Pancreas (tissue), 10 donors: ENCODE data around the gene NOPCHAP1. TPM values are rescaled to one million over a fixed set of nuclear protein-coding genes. Genes with fewer than 3 reads are reported as not detected.
A peak's percentile ranks its signal among the peaks of the same experiment; 100 is the strongest.

Experiments used
- ATAC-seq, 4 donors: fragments of 200-7000 bp; cut with Tn5 transposase; one replicate each; pipeline versions ENCODE4 v1.8.0 to v1.9.1; 2020; ENCODE audit warnings: mild to moderate bottlenecking in 4 of 4, moderate library complexity in 4 of 4
- DNase-seq, 6 donors: peaks; one replicate each; pipeline ENCODE4 v3.0.0-alpha.2; 2020
- FAIRE-seq: peaks from 2 replicates; lab custom pipeline; 2012; peaks lifted over from hg19 to GRCh38; lab: Jason Lieb, UNC
- H3K27ac ChIP-seq, 4 donors: fragments of 200-600 bp; sonication (generic); 1 replicate in 3 of 4; 2 replicates in 1 of 4; pipeline versions ENCODE4 v1.5.0 to v1.8.0; 2020
- H3K27me3 ChIP-seq, 4 donors: fragments of 200-600 bp; one replicate each; pipeline ENCODE4 v1.8.0; 2021
- H3K36me3 ChIP-seq, 3 donors: fragments of 200-600 bp; sonication (generic) in 1 of 3; one replicate each; pipeline versions ENCODE4 v1.5.0 to v1.8.0; 2020 to 2021
- H3K4me1 ChIP-seq, 3 donors: fragments of 200-600 bp; one replicate each; pipeline ENCODE4 v1.8.0; 2021
- H3K4me3 ChIP-seq, 4 donors: fragments of 200-600 bp; sonication (generic) in 2 of 4; one replicate each; pipeline versions ENCODE4 v1.5.0 to v1.8.0; 2020 to 2021
- H3K9me3 ChIP-seq, 4 donors: fragments of 200-600 bp; one replicate each; pipeline ENCODE4 v1.8.0; 2021
- WGBS, 2 donors: extraction: QIAGEN DNeasy Blood & Tissue Kit; methylation state at CpG; one replicate each; pipeline ENCODE4 v1.1.7; 2013; 5-methylcytosine and 5-hydroxymethylcytosine counted together
- intact Hi-C, 3 donors: fragments of 100-400 bp; cut with DNase I; formaldehyde crosslinking; loops; one replicate each; pipeline versions ENCODE4 v1.11.1 to v1.14.2; 2022
- polyA plus RNA-seq, 2 donors: library from polyadenylated mRNA; stranded (reverse); fragments of 200-250 nt; gene quantifications; one replicate each; pipeline ENCODE4 v1.2.3, GENCODE V29; 2013
- total RNA-seq, 6 donors: library from RNA; stranded (reverse); fragmentation: NEBNext Ultra II Directional in 4 of 6; extraction: Animal tissue kit (Norgen Biotek cat#: 25700) in 4 of 6; gene quantifications; one replicate each; pipeline versions ENCODE4 v1.2.1 to v1.2.4, GENCODE V29; 2021 to 2023
- TF ChIP-seq, protein P1 (sequence below), 4 donors: fragments of 200-600 bp; sonication (generic) in 3 of 4; IDR thresholded peaks; one replicate each; pipeline versions ENCODE4 v1.5.0 to v1.8.0; 2021; ENCODE audit warnings: antibody characterized with exemption in 4 of 4
- donor health status: healthy with polysubstance abuse.
- donor health status: DM: no; HTN: no; CAD: no; lungs with moderate emphysema.
- donor health status: DM: no; HTN: no; CAD: no.
- donor health status: control.
- donor health status: control.
- donor health status: Bipolar disorder and iron deficiency.
- donor health status: DM: yes; HTN: yes; CAD: no.
- donor health status: DM: no; HTN: no; CAD: no.
- donor health status: DM: no; HTN: no; CAD: no.
- donor health status: DM: yes; HTN: yes; CAD: no.

NOPCHAP1 gene, protein sequence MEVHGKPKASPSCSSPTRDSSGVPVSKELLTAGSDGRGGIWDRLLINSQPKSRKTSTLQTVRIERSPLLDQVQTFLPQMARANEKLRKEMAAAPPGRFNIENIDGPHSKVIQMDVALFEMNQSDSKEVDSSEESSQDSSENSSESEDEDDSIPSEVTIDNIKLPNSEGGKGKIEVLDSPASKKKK
- total RNA-seq (10 to 100 TPM; 12.9 to 21.5 (median 15.1) TPM), polyA plus RNA-seq (1 to 10 TPM; 7.2 to 7.6 TPM)

DNA sequence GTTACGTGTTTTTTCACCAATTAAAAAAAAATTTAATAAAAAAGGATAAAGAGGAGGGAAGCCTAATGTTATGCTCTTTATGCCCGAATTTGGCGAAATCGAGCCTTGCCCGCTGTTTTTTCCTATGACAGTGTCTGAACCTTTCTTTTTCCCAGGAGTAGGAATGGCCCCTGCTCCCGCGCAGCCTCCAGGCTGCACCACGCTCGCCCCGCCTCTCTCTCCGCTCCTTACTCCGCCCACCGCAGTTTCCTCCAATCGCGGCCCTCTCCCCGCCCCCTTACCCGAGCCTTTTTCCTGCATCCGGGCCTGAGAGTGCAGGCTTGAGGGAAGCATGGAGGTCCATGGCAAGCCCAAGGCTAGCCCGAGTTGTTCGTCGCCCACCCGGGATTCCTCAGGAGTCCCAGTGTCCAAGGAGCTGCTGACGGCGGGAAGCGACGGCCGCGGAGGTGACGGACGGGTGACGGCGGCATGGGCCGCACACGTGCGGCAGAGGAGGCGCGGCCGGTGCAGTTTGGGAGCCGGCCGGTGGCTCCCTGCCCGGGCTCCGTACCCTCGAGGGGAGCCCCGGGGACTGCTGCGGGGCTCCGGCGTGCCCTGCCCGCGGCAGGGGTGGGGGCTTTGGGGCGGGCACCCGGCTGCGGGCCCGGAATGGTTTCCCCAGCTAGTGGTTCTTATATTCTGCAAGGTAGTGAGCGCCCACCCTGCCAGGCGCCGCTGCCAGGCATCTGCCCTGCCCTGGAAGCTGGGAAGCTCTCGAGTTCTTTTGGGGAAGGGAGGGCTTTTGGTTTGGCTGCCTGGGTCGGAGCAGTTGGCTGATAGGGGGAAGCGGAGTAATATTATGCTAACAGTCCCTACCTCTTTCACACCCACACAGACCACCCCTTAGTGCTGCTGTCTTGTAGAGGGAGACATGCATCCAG lies at the start of gene NOPCHAP1:
Gene NOPCHAP1 (plus strand): TSS at position 295 of the 920 bp plus-strand sequence. CDS start 37 bp downstream, at position 332.
- Histone ChIP-seq H3K27ac (peak within 1 kb of the TSS in 3 of 4 donors; percentile 57 to 71 (median 67)), H3K27me3 (no peaks in the 10 kb centered on the region), H3K9me3 (no peaks in the 10 kb centered on the region), H3K4me3 (peak within 1 kb of the TSS; percentile 76 to 96 (median 80)), H3K36me3 (no peaks in the 10 kb centered on the region), H3K4me1 (peaks cover 7 to 21% (median 20%) of the 10 kb centered on the region in 3 donors)
- intact Hi-C loops = no loop called here
- TF ChIP-seq, protein P1, sequence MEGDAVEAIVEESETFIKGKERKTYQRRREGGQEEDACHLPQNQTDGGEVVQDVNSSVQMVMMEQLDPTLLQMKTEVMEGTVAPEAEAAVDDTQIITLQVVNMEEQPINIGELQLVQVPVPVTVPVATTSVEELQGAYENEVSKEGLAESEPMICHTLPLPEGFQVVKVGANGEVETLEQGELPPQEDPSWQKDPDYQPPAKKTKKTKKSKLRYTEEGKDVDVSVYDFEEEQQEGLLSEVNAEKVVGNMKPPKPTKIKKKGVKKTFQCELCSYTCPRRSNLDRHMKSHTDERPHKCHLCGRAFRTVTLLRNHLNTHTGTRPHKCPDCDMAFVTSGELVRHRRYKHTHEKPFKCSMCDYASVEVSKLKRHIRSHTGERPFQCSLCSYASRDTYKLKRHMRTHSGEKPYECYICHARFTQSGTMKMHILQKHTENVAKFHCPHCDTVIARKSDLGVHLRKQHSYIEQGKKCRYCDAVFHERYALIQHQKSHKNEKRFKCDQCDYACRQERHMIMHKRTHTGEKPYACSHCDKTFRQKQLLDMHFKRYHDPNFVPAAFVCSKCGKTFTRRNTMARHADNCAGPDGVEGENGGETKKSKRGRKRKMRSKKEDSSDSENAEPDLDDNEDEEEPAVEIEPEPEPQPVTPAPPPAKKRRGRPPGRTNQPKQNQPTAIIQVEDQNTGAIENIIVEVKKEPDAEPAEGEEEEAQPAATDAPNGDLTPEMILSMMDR (IDR thresholded peaks at IDR 0.05) = no peak
- DNase-seq (peak; percentile 87 to 96 (median 93)), ATAC-seq (peak; percentile 99 to 100 (median 100)), FAIRE-seq (no peak)
- 0 to 1% methylated on average over 50 to 59 of the region's 59 CpGs for WGBS, 2 donors

DNA sequence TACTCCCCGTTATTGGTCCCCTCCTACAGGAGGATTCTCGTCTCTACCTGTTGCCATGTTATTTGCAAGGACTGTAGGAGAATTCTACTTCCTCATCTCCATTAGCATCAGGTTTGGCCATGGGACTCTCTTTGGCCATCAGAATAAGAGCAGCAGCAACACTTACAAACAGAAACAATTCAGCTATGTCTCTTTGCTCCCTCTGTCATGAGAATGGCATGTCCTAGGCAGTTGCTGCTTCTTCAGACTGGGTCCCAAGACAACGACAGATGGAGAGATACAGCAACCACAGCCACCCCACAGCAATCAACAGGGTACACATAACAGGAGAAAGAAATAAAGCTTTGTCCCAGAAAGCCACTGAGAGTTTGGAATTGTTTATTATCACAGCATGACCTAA lies 47.7 kb upstream of the NOPCHAP1 start:
- 61 to 72% methylated on average over 3 of the region's 3 CpGs for WGBS, 2 donors
- ATAC-seq = no peak
- DNase-seq = no peak
- Histone ChIP-seq H3K4me1 (peaks cover 0 to 6% (median 0%) of the 10 kb centered on the region in 3 donors), H3K27ac (no peak overlapping the region), H3K27me3 (no peaks in the 10 kb centered on the region), H3K9me3 (no peaks in the 10 kb centered on the region), H3K36me3 (no peaks in the 10 kb centered on the region), H3K4me3 (no peak overlapping the region)
- intact Hi-C loops = no loop called here
- TF ChIP-seq, protein P1 (IDR thresholded peaks at IDR 0.05) = no peak
- FAIRE-seq = no peak

GRCh38 chr12:104939089-104939488 lies 47.0 kb upstream of the NOPCHAP1 start:
- H3K9me3 ChIP-seq = no peaks in the 10 kb centered on the region
- ATAC-seq (no peak), DNase-seq (no peak), FAIRE-seq (no peak)
- no peak overlapping the region for H3K27ac ChIP-seq
- H3K36me3 ChIP-seq = no peaks in the 10 kb centered on the region
- intact Hi-C loops = no loop called here
- TF ChIP-seq, protein P1 (IDR thresholded peaks at IDR 0.05) = no peak
- 95 to 96% methylated on average over 2 of the region's 2 CpGs for WGBS, 2 donors
- peaks cover 0 to 6% (median 0%) of the 10 kb centered on the region in 3 donors for H3K4me1 ChIP-seq
- H3K27me3 ChIP-seq = no peaks in the 10 kb centered on the region
- H3K4me3 ChIP-seq = no peak overlapping the region

GRCh38 chr12:104941454-104941853 lies 44.7 kb upstream of the NOPCHAP1 start:
- intact Hi-C loops = loop anchor here in 1 of 3 donors (10.0 kb wide), 1 partner anchor 47 kb away; no protein-coding TSS in a partner anchor
- H3K27ac ChIP-seq = no peak overlapping the region
- DNase-seq = no peak
- TF ChIP-seq, protein P1 (IDR thresholded peaks at IDR 0.05) = no peak
- H3K9me3 ChIP-seq = no peaks in the 10 kb centered on the region
- no peak for ATAC-seq
- H3K36me3 ChIP-seq = no peaks in the 10 kb centered on the region
- WGBS, 2 donors = 91 to 97% methylated on average over 3 of the region's 3 CpGs
- peaks cover 0 to 6% (median 0%) of the 10 kb centered on the region in 3 donors for H3K4me1 ChIP-seq
- H3K27me3 ChIP-seq = no peaks in the 10 kb centered on the region
- no peak for FAIRE-seq
- H3K4me3 ChIP-seq = no peak overlapping the region
